Activated T-cell treated with anti-CD3 and anti-CD28 coated beads, Interleukin-2, amount 50 U/mL, for 24 hours (primary cell): ENCODE results near the gene SLC30A2.

Experiments used
- DNase-seq: peaks from one replicate; pipeline ENCODE4 v3.0.0-alpha.2; 2020
- H3K27ac Mint-ChIP-seq: 2 replicates; pipeline ENCODE4 v1.8.0; 2020; ENCODE audit warnings: mild to moderate bottlenecking, mixed read lengths
- H3K27me3 Mint-ChIP-seq: 2 replicates; pipeline ENCODE4 v1.8.0; 2020; ENCODE audit warnings: mixed read lengths
- H3K36me3 Mint-ChIP-seq: 2 replicates; pipeline ENCODE4 v1.8.0; 2020; ENCODE audit warnings: low read depth, mixed read lengths
- H3K4me1 Mint-ChIP-seq: 2 replicates; pipeline ENCODE4 v1.8.0; 2020; ENCODE audit warnings: low read depth, mixed read lengths
- H3K4me3 Mint-ChIP-seq: 2 replicates; pipeline ENCODE4 v1.8.0; 2020; ENCODE audit warnings: mild to moderate bottlenecking, moderate library complexity, mixed read lengths
- H3K9me3 Mint-ChIP-seq: 2 replicates; pipeline ENCODE4 v1.8.0; 2020; ENCODE audit warnings: mixed read lengths

Gene SLC30A2

GRCh38 chr1:26057189-26057588 is 11.3 kb upstream of the SLC30A2 start:
- Mint-ChIP-seq H3K4me1 (no peaks in the 10 kb centered on the region), H3K4me3 (no peak overlapping the region), H3K36me3 (no peaks in the 10 kb centered on the region), H3K27me3 (peaks cover 40% of the 10 kb centered on the region), H3K27ac (no peak overlapping the region), H3K9me3 (no peaks in the 10 kb centered on the region)
- DNase-seq = no peak

- H3K9me3 Mint-ChIP-seq = no peaks in the 10 kb centered on the region
- no peak for DNase-seq
- H3K27me3 Mint-ChIP-seq = peaks cover 49% of the 10 kb centered on the region
- no peak overlapping the region for H3K4me3 Mint-ChIP-seq
- no peaks in the 10 kb centered on the region for H3K4me1 Mint-ChIP-seq
- no peak overlapping the region for H3K27ac Mint-ChIP-seq
- no peaks in the 10 kb centered on the region for H3K36me3 Mint-ChIP-seq
Measured at GRCh38 chr1:26055041-26055440, 9.1 kb upstream of the SLC30A2 start.

GRCh38 chr1:26053718-26054560 is 8.0 kb upstream of the SLC30A2 start:
- H3K27me3 Mint-ChIP-seq = peaks cover 54% of the 10 kb centered on the region

GRCh38 chr1:26050248-26050640 is 4.3 kb upstream of the SLC30A2 start:
- peaks cover 3% of the 10 kb centered on the region for H3K4me1 Mint-ChIP-seq
- H3K27me3 Mint-ChIP-seq = peaks cover 69% of the 10 kb centered on the region
- H3K4me3 Mint-ChIP-seq = no peak overlapping the region
- H3K27ac Mint-ChIP-seq = no peak overlapping the region
- H3K36me3 Mint-ChIP-seq = no peaks in the 10 kb centered on the region
- DNase-seq = no peak
- H3K9me3 Mint-ChIP-seq = no peaks in the 10 kb centered on the region

More at GRCh38 chr1:26053718-26054560, 8.0 kb upstream of the SLC30A2 start:
- H3K4me1 Mint-ChIP-seq = no peaks in the 10 kb centered on the region
- no peak overlapping the region for H3K4me3 Mint-ChIP-seq
- H3K36me3 Mint-ChIP-seq = no peaks in the 10 kb centered on the region
- H3K9me3 Mint-ChIP-seq = no peaks in the 10 kb centered on the region
- no peak for DNase-seq
- no peak overlapping the region for H3K27ac Mint-ChIP-seq

GRCh38 chr1:26049531-26050247 is 3.8 kb upstream of the SLC30A2 start:
- H3K9me3 Mint-ChIP-seq = no peaks in the 10 kb centered on the region
- H3K27ac Mint-ChIP-seq = no peak overlapping the region
- no peak for DNase-seq
- peaks cover 5% of the 10 kb centered on the region for H3K4me1 Mint-ChIP-seq
- H3K4me3 Mint-ChIP-seq = no peak overlapping the region
- H3K36me3 Mint-ChIP-seq = no peaks in the 10 kb centered on the region
- H3K27me3 Mint-ChIP-seq = peaks cover 71% of the 10 kb centered on the region

GRCh38 chr1:26047278-26047874 is 1.5 kb upstream of the SLC30A2 start:
- H3K4me1 Mint-ChIP-seq = peaks cover 5% of the 10 kb centered on the region
- DNase-seq = no peak
- no peak overlapping the region for H3K27ac Mint-ChIP-seq
- no peaks in the 10 kb centered on the region for H3K9me3 Mint-ChIP-seq
- no peak overlapping the region for H3K4me3 Mint-ChIP-seq
- H3K36me3 Mint-ChIP-seq = no peaks in the 10 kb centered on the region
- H3K27me3 Mint-ChIP-seq = peaks cover 76% of the 10 kb centered on the region

- DNase-seq = peak; percentile 29
- Mint-ChIP-seq H3K27me3 (peaks cover 72% of the 10 kb centered on the region), H3K9me3 (no peaks in the 10 kb centered on the region), H3K27ac (no peak overlapping the region), H3K36me3 (no peaks in the 10 kb centered on the region), H3K4me1 (peaks cover 5% of the 10 kb centered on the region), H3K4me3 (no peak overlapping the region)
Measured at GRCh38 chr1:26046246-26047095, 553 bp upstream of the SLC30A2 start.

GRCh38 chr1:26044971-26045721 is 772 bp downstream of the SLC30A2 start:
- Mint-ChIP-seq H3K9me3 (no peaks in the 10 kb centered on the region), H3K27me3 (peaks cover 62% of the 10 kb centered on the region), H3K36me3 (no peaks in the 10 kb centered on the region), H3K4me3 (no peak overlapping the region), H3K27ac (no peak overlapping the region), H3K4me1 (peaks cover 5% of the 10 kb centered on the region)
- DNase-seq = peak; percentile 24

GRCh38 chr1:26044414-26044813 is 1.5 kb downstream of the SLC30A2 start:
- H3K9me3 Mint-ChIP-seq = no peaks in the 10 kb centered on the region
- H3K4me1 Mint-ChIP-seq = peaks cover 5% of the 10 kb centered on the region
- peaks cover 55% of the 10 kb centered on the region for H3K27me3 Mint-ChIP-seq
- no peaks in the 10 kb centered on the region for H3K36me3 Mint-ChIP-seq
- DNase-seq = peak; percentile 15
- no peak overlapping the region for H3K4me3 Mint-ChIP-seq
- H3K27ac Mint-ChIP-seq = no peak overlapping the region

GRCh38 chr1:26043765-26044164 is 2.2 kb downstream of the SLC30A2 start:
- peaks cover 5% of the 10 kb centered on the region for H3K4me1 Mint-ChIP-seq
- no peaks in the 10 kb centered on the region for H3K36me3 Mint-ChIP-seq
- no peak overlapping the region for H3K27ac Mint-ChIP-seq
- H3K4me3 Mint-ChIP-seq = no peak overlapping the region
- DNase-seq = no peak
- peaks cover 48% of the 10 kb centered on the region for H3K27me3 Mint-ChIP-seq
- no peaks in the 10 kb centered on the region for H3K9me3 Mint-ChIP-seq

GRCh38 chr1:26041978-26042377 is 3.9 kb downstream of the SLC30A2 start:
- Mint-ChIP-seq H3K4me3 (no peak overlapping the region), H3K9me3 (no peaks in the 10 kb centered on the region), H3K4me1 (peaks cover 5% of the 10 kb centered on the region), H3K36me3 (no peaks in the 10 kb centered on the region), H3K27ac (no peak overlapping the region), H3K27me3 (peaks cover 32% of the 10 kb centered on the region)
- no peak for DNase-seq

- H3K4me3 Mint-ChIP-seq = no peak overlapping the region
- H3K9me3 Mint-ChIP-seq = no peaks in the 10 kb centered on the region
- H3K27ac Mint-ChIP-seq = no peak overlapping the region
- DNase-seq = no peak
- H3K27me3 Mint-ChIP-seq = peaks cover 26% of the 10 kb centered on the region
- peaks cover 8% of the 10 kb centered on the region for H3K4me1 Mint-ChIP-seq
- H3K36me3 Mint-ChIP-seq = no peaks in the 10 kb centered on the region
Measured at GRCh38 chr1:26041401-26041800, 4.5 kb downstream of the SLC30A2 start.

- H3K27me3 Mint-ChIP-seq = peaks cover 19% of the 10 kb centered on the region
- H3K36me3 Mint-ChIP-seq = peaks cover 3% of the 10 kb centered on the region
- no peak overlapping the region for H3K27ac Mint-ChIP-seq
- H3K4me3 Mint-ChIP-seq = no peak overlapping the region
- peaks cover 23% of the 10 kb centered on the region for H3K4me1 Mint-ChIP-seq
- H3K9me3 Mint-ChIP-seq = no peaks in the 10 kb centered on the region
- no peak for DNase-seq
Measured at GRCh38 chr1:26038904-26039303, 7.0 kb downstream of the SLC30A2 start.
